Measurements from ENCODE around the gene ZBTB38. TPM values are rescaled to one million over a fixed set of nuclear protein-coding genes. Genes with fewer than 3 reads are reported as not detected.
A peak's percentile ranks its signal among the peaks of the same experiment; 100 is the strongest.

Gene ZBTB38
- total RNA-seq, 1 donor from 2014 or later: 24.5 TPM

DNA sequence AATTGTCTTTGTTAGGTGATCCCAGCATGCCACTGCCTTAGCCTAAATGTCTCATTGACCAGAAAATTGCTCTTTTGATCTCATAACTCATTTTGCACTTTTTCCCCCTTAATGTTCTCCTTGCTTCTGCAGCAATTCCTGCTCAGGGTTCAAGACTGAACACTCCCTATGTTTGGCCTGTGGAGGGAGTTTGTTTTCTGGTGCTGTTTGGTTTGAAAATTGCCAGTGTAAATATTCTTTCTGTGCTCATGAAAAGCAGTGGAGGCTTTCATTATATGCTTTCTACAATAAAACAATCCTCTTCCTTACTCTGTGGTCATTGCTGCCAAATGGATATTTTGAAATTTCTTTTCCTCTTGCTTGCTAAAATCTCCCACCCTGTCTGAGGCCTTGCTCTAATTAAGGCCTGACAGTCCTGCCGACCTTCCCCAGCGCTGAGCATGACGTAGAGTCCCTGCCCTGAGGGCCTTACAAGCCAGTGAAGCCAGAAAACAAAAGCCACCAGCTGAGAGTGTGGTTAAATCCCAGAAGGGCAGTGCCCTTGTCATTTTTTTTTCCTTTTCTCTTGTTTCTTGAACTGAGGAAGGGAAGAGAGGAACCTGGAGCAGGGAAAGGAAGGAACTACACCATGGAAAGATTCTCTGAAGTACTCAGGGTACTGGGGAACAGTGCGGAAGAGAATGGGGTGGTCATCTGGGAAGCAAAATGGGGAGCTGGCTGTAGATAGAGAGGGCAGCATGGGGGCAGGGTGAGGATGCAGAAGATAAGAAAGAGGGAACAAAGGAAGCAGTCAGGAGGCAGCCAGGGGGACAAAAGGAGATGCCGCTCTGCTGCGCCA is 24.8 kb downstream of the ZBTB38 start:
- H3K36me3 Mint-ChIP-seq: peaks cover 22% of the 10 kb centered on the region
- peak overlapping the region; percentile 28 for H3K4me3 Mint-ChIP-seq

GRCh38 chr3:141393735-141394076 is 25.4 kb downstream of the ZBTB38 start:
- peaks cover 22% of the 10 kb centered on the region for H3K36me3 Mint-ChIP-seq
- no peak overlapping the region for H3K9ac ChIP-seq
- H3K4me1 ChIP-seq: peaks cover 36% of the 10 kb centered on the region
- peaks cover 15% of the 10 kb centered on the region for H3K9me3 Mint-ChIP-seq
- H3K4me3 Mint-ChIP-seq: peak overlapping the region; percentile 7
- no peaks in the 10 kb centered on the region for H3K79me2 ChIP-seq (ENCODE audit: low read depth)
- peak overlapping the region; percentile 68 for H3K4me2 ChIP-seq
- H3K4me3 ChIP-seq: peak overlapping the region; percentile 23
- no peak for DNase-seq (ENCODE audit: low spot score)
- H3F3A ChIP-seq (ENCODE audit: low read depth): peaks cover 30% of the 10 kb centered on the region
- no peaks in the 10 kb centered on the region for H3K9me3 ChIP-seq (ENCODE audit: low read depth)
- H3K27ac Mint-ChIP-seq: peak overlapping the region; percentile 87
- peak overlapping the region; percentile 87 for H3K27ac ChIP-seq
- TF ChIP-seq EZH2phosphoT487 (IDR thresholded peaks at IDR 0.05) (no peak), CTCF (IDR thresholded peaks at IDR 0.05) (no peak), EZH2 (IDR thresholded peaks at IDR 0.05) (no peak)
- no peaks in the 10 kb centered on the region for H3K36me3 ChIP-seq
- peak overlapping the region; percentile 80 for H2AFZ ChIP-seq (replicated peaks)
- peaks cover 41% of the 10 kb centered on the region for H3K4me1 Mint-ChIP-seq
- H4K20me1 ChIP-seq (ENCODE audit: low read depth): no peaks in the 10 kb centered on the region
- H3K27me3 Mint-ChIP-seq (ENCODE audit: insufficient read depth, low read depth): peaks cover 5% of the 10 kb centered on the region
- H3K27me3 ChIP-seq: no peaks in the 10 kb centered on the region

More for the DNA sequence above, 24.8 kb downstream of the ZBTB38 start:
- peaks cover 36% of the 10 kb centered on the region for H3K4me1 ChIP-seq
- peak overlapping the region; percentile 87 for H3K27ac ChIP-seq
- Mint-ChIP-seq H3K9me3 (peaks cover 15% of the 10 kb centered on the region), H3K4me1 (peaks cover 42% of the 10 kb centered on the region), H3K27me3 (ENCODE audit: insufficient read depth, low read depth) (peaks cover 5% of the 10 kb centered on the region), H3K27ac (peak overlapping the region; percentile 87)
- peak overlapping the region; percentile 68 for H3K4me2 ChIP-seq
- no peaks in the 10 kb centered on the region for H3K79me2 ChIP-seq (ENCODE audit: low read depth)
- H3K27me3 ChIP-seq: no peaks in the 10 kb centered on the region
- TF ChIP-seq EZH2phosphoT487 (IDR thresholded peaks at IDR 0.05): no peak
- peak; percentile 22 for TF ChIP-seq CTCF (IDR thresholded peaks at IDR 0.05)
- TF ChIP-seq EZH2 (IDR thresholded peaks at IDR 0.05): peak; percentile 27
- H2AFZ ChIP-seq (replicated peaks): peak overlapping the region; percentile 80
- H3K9me3 ChIP-seq (ENCODE audit: low read depth): no peaks in the 10 kb centered on the region
- no peaks in the 10 kb centered on the region for H4K20me1 ChIP-seq (ENCODE audit: low read depth)
- peak overlapping the region; percentile 23 for H3K4me3 ChIP-seq
- H3K9ac ChIP-seq: no peak overlapping the region
- no peaks in the 10 kb centered on the region for H3K36me3 ChIP-seq
- DNase-seq (ENCODE audit: low spot score): peak; percentile 93
- peaks cover 30% of the 10 kb centered on the region for H3F3A ChIP-seq (ENCODE audit: low read depth)

DNA sequence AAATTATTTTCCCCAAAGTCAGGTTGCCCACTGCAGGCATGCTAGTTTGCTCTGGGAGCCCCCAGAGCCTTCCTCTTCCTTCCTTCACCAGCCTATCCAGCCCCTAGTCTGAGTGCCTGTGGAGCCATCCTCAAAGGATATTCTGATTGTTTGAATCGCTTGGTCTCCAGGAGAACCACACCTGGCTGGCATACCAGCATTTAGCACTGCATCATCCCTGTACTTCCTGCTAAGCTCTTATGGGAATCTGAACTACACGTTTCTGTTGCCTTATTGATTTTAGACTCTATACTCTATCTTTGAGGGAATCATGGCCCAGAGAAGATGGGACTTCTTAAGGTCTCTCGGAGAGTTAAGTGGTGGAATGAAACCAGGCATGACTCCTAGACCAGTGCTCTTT is 26.3 kb downstream of the ZBTB38 start:
- H3K4me2 ChIP-seq: no peak overlapping the region
- H3K4me1 ChIP-seq: peaks cover 42% of the 10 kb centered on the region
- H3K36me3 ChIP-seq: no peaks in the 10 kb centered on the region
- H3K9ac ChIP-seq: no peak overlapping the region
- Mint-ChIP-seq H3K9me3 (peaks cover 15% of the 10 kb centered on the region), H3K27me3 (ENCODE audit: insufficient read depth, low read depth) (peaks cover 5% of the 10 kb centered on the region), H3K4me1 (peaks cover 38% of the 10 kb centered on the region), H3K27ac (no peak overlapping the region), H3K36me3 (peaks cover 22% of the 10 kb centered on the region), H3K4me3 (no peak overlapping the region)
- no peaks in the 10 kb centered on the region for H3K27me3 ChIP-seq
- H3K9me3 ChIP-seq (ENCODE audit: low read depth): no peaks in the 10 kb centered on the region
- H3K79me2 ChIP-seq (ENCODE audit: low read depth): no peaks in the 10 kb centered on the region
- no peak overlapping the region for H2AFZ ChIP-seq (replicated peaks)
- H3K27ac ChIP-seq: no peak overlapping the region
- H4K20me1 ChIP-seq (ENCODE audit: low read depth): no peaks in the 10 kb centered on the region
- H3K4me3 ChIP-seq: no peak overlapping the region
- TF ChIP-seq EZH2 (IDR thresholded peaks at IDR 0.05): no peak
- TF ChIP-seq CTCF (IDR thresholded peaks at IDR 0.05): no peak
- no peak for TF ChIP-seq EZH2phosphoT487 (IDR thresholded peaks at IDR 0.05)
- H3F3A ChIP-seq (ENCODE audit: low read depth): peaks cover 30% of the 10 kb centered on the region
- DNase-seq (ENCODE audit: low spot score): no peak
